Heart right ventricle (tissue), 16 donors: ENCODE measurements around the gene GPI. TPM values are rescaled to one million over a fixed set of nuclear protein-coding genes. Genes with fewer than 3 reads are reported as not detected.
A peak's percentile ranks its signal among the peaks of the same experiment; 100 is the strongest.

Experiments used
- ATAC-seq, 8 donors: fragments of 200-7000 bp; cut with Tn5 transposase; one replicate each; pipeline ENCODE4 v1.9.1; 2020; ENCODE audit warnings: mild to moderate bottlenecking in 8 of 8, moderate library complexity in 8 of 8, moderate number of reproducible peaks in 1 of 8
- DNase-seq, 2 donors: peaks; one replicate each; pipeline ENCODE4 v3.0.0-alpha.2; 2020
- H3K27ac ChIP-seq, 10 donors: fragments of 200-600 bp; sonication (generic) in 2 of 10; one replicate each; pipeline versions ENCODE4 v1.5.0 to v1.8.0; 2020 to 2022; ENCODE audit warnings: mild to moderate bottlenecking in 3 of 10
- H3K27me3 ChIP-seq, 7 donors: fragments of 200-600 bp; one replicate each; pipeline ENCODE4 v1.8.0; 2021 to 2022; ENCODE audit warnings: mild to moderate bottlenecking in 2 of 7
- H3K36me3 ChIP-seq, 9 donors: fragments of 200-600 bp; sonication (generic) in 1 of 9; one replicate each; pipeline versions ENCODE4 v1.5.0 to v1.8.0; 2020 to 2022; ENCODE audit warnings: mild to moderate bottlenecking in 2 of 9
- H3K4me1 ChIP-seq, 9 donors: fragments of 200-600 bp; sonication (generic) in 1 of 9; one replicate each; pipeline versions ENCODE4 v1.5.0 to v1.8.0; 2020 to 2022; ENCODE audit warnings: mild to moderate bottlenecking in 4 of 9
- H3K4me3 ChIP-seq, 10 donors: fragments of 200-600 bp; sonication (generic) in 2 of 10; one replicate each; pipeline versions ENCODE4 v1.5.0 to v1.8.0; 2020 to 2022; ENCODE audit warnings: mild to moderate bottlenecking in 7 of 10, moderate library complexity in 2 of 10
- H3K9me3 ChIP-seq, 11 donors: fragments of 200-600 bp in 10 of 11; sonication (generic) in 2 of 11; one replicate each; pipeline versions ENCODE4 v1.5.0 to v1.8.0; 2013 to 2022; ENCODE audit warnings: mild to moderate bottlenecking in 2 of 11, control low read depth in 1 of 11, moderate library complexity in 1 of 11
- WGBS, 2 donors: extraction: QIAGEN DNeasy Blood & Tissue Kit; methylation state at CpG; one replicate each; pipeline ENCODE4 v1.1.7; 2013; ENCODE audit warnings: inconsistent platforms in 1 of 2; 5-methylcytosine and 5-hydroxymethylcytosine counted together
- intact Hi-C, 10 donors: fragments of 100-400 bp; cut with DNase I; formaldehyde crosslinking; loops; one replicate each; pipeline versions ENCODE4 v1.11.1 to v1.14.2; 2022
- polyA plus RNA-seq, 2 donors: library from polyadenylated mRNA; stranded (reverse); fragments of 200-250 nt; gene quantifications; one replicate each; pipeline ENCODE4 v1.2.3, GENCODE V29; 2013
- total RNA-seq, 10 donors: library from RNA; stranded (reverse); fragmentation: NEBNext Ultra II Directional in 3 of 10; extraction: Animal tissue kit (Norgen Biotek cat#: 25700) in 3 of 10; gene quantifications; one replicate each; pipeline versions ENCODE4 v1.2.1 to v1.2.4, GENCODE V29; 2021 to 2023
- TF ChIP-seq, protein P1 (sequence below), 9 donors: fragments of 200-600 bp; sonication (generic) in 2 of 9; IDR thresholded peaks; one replicate each; pipeline versions ENCODE4 v1.5.0 to v1.8.0; 2021 to 2022; ENCODE audit warnings: antibody characterized with exemption in 9 of 9, mild to moderate bottlenecking in 5 of 9, moderate library complexity in 1 of 9
- donor health status: Arrhythmogenic right ventricular cardiomyopathy.
- donor health status: ischemic (EF 13 %, LVEDD 7.1; RV severe dilation, severe dysfunction).
- donor health status: healthy with polysubstance abuse.
- donor health status: DM: no; HTN: yes; CAD: no.
- donor health status: DM: no; HTN: no; CAD: no.
- donor health status: ischemic (EF 25% LVEDD 6.9; RV normal size, moderate dysfunction).
- donor health status: ischemic (EF 25% LVEDD 5.7; RV mildly dilated, moderate dysfunction).
- donor health status: healthy.
- donor health status: DM: yes; HTN: yes; CAD: no.
- donor health status: Ischemic cardiomyopathy.
- donor health status: ischemic (EF 35%, LVEDD 5.7; RV mildly dilated, moderate dysfunction).
- donor health status: nonischemic (EF 11% LVEDD 7.7; RV severe dilation, severe dysfunction).
- donor health status: DM: yes; HTN: yes; CAD: no.
- donor health status: PGD.
- donor health status: ischemic (EF 29% LVEDD 5.4; RV normal size, mild dysfunction).
- donor health status: nonischemic (EF 23%, LVEDD 6.1; RV moderate dilation, normal function).

GPI gene
- total and polyA plus RNA-seq, 12 donors: 178 to 711 (median 558) TPM

DNA sequence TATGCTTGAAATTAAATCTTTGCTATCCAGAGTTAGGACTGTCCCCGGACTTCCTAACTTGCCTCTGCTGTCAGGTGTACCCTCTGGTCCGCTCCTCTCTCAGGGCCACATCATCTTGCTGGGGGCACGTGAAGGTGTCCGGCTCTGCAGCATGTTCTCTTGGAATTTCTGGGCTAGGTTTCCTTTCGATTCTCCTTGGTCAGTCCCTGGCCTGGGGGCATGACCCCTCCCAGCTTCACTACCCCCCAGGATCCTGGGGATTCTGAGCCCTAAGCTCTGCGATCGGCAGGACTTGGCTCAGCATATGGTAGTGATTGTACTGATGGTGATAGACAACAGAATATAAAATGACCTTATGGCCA, 5.1 kb upstream of the GPI start:
- H3K36me3 ChIP-seq: peaks cover 0 to 12% (median 6%) of the 10 kb centered on the region in 9 donors
- peak overlapping the region in 9 of 10 donors; percentile 32 to 64 (median 54) for H3K4me3 ChIP-seq
- H3K27ac ChIP-seq: peak overlapping the region; percentile 67 to 87 (median 80)
- H3K27me3 ChIP-seq: no peaks in the 10 kb centered on the region
- peak in 4 of 8 donors; percentile 0 to 2 (median 0) for ATAC-seq
- intact Hi-C loops: loop anchor here in 2 of 10 donors (2.0 to 10.0 kb wide), 2 partner anchors 69 to 965 kb away; partner anchors contain the start of gene UBA2 (in 1 of the 2)
- TF ChIP-seq, protein P1, sequence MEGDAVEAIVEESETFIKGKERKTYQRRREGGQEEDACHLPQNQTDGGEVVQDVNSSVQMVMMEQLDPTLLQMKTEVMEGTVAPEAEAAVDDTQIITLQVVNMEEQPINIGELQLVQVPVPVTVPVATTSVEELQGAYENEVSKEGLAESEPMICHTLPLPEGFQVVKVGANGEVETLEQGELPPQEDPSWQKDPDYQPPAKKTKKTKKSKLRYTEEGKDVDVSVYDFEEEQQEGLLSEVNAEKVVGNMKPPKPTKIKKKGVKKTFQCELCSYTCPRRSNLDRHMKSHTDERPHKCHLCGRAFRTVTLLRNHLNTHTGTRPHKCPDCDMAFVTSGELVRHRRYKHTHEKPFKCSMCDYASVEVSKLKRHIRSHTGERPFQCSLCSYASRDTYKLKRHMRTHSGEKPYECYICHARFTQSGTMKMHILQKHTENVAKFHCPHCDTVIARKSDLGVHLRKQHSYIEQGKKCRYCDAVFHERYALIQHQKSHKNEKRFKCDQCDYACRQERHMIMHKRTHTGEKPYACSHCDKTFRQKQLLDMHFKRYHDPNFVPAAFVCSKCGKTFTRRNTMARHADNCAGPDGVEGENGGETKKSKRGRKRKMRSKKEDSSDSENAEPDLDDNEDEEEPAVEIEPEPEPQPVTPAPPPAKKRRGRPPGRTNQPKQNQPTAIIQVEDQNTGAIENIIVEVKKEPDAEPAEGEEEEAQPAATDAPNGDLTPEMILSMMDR (IDR thresholded peaks at IDR 0.05): no peak
- no peak for DNase-seq
- 71 to 80% methylated on average over 7 of the region's 7 CpGs for WGBS, 2 donors
- peaks cover 4 to 25% (median 13%) of the 10 kb centered on the region in 9 donors for H3K4me1 ChIP-seq
- no peaks in the 10 kb centered on the region for H3K9me3 ChIP-seq

DNA sequence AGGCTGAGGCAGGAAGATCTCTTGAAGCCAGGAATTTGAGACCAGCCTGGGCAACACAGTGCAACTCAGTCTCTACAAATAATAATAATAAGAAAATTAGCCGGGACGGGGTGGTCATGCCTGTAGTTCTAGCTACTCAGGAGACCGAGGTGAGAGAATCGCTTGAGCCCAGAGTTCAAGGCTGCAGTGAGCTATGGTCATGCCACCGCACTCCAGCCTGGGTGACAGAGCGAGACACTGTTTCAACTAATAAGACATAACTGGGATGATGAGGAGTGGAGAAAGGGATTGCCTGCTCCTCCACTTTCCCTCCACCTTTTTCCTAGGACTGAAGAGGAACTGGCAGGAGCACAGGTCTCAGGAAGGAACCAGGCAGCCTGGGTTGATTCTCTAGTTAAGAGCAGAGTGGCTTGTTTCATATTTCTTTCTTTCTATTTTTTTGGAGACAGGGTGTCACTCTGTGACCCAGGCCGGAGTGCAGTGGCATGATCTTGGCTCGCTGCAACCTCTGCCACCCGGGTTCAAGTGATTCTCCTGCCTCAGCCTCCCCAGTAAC, 4.6 kb upstream of the GPI start:
- Histone ChIP-seq H3K4me1 (peaks cover 4 to 25% (median 13%) of the 10 kb centered on the region in 9 donors), H3K9me3 (no peaks in the 10 kb centered on the region), H3K27ac (peak overlapping the region in 6 of 10 donors; percentile 78 to 87 (median 82)), H3K27me3 (no peaks in the 10 kb centered on the region), H3K4me3 (no peak overlapping the region), H3K36me3 (peaks cover 0 to 7% (median 1%) of the 10 kb centered on the region in 9 donors)
- DNase-seq: no peak
- 94 to 99% methylated on average over 9 of the region's 9 CpGs for WGBS, 2 donors
- intact Hi-C loops: no loop called here
- ATAC-seq: no peak
- TF ChIP-seq, protein P1 (IDR thresholded peaks at IDR 0.05): no peak

DNA sequence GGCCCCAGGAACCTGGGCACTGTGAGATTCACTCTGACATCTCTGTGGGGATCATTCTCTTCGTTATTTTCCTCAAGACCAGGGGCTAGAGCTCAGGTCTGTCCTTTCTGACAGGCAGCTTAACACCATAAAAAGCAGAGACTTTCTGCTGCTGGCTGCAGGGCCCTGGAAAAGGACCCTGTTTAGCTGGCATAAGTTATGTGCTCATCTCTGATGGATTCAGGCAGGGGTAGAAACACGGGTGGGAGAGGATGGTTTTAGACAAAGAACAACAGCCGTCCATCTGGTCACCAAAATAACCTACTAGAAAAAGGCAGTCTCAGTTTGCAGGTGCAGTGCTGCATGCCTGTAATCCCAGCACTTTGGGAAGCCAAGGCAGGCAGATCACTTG, 2.3 kb upstream of the GPI start:
- H3K27me3 ChIP-seq: no peaks in the 10 kb centered on the region
- TF ChIP-seq, protein P1 (IDR thresholded peaks at IDR 0.05): no peak
- DNase-seq: no peak
- WGBS, 2 donors: 72 to 77% methylated on average over 3 of the region's 3 CpGs
- H3K9me3 ChIP-seq: no peaks in the 10 kb centered on the region
- H3K4me1 ChIP-seq: peaks cover 14 to 46% (median 33%) of the 10 kb centered on the region in 9 donors
- ATAC-seq: no peak
- H3K36me3 ChIP-seq: peaks cover 0 to 17% (median 11%) of the 10 kb centered on the region in 9 donors
- no peak overlapping the region for H3K27ac ChIP-seq
- no peak overlapping the region for H3K4me3 ChIP-seq
- intact Hi-C loops: no loop called here

DNA sequence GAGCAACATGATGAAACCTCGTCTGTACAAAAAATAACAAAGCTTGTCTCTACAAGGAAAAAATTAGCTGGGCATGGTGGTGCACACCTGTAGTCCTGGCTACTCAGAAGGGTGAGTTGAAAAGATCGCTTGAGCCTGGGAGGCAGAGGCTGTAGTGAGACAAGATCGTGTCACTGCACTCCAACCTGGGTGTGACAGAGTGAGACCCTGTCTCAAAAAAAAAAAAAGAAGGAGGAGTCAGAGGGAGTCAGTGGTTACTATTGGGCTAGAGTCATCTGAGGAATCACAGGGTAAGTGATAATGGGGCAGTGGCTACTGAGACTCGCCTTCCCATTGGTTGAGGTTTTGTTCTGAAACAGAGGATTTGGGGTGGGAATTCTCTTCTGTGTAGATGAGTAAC, 1.9 kb upstream of the GPI start:
- 82 to 83% methylated on average over 4 of the region's 4 CpGs for WGBS, 2 donors
- Histone ChIP-seq H3K4me1 (peaks cover 17 to 50% (median 38%) of the 10 kb centered on the region in 9 donors), H3K36me3 (peaks cover 0 to 21% (median 14%) of the 10 kb centered on the region in 9 donors), H3K27ac (no peak overlapping the region), H3K27me3 (no peaks in the 10 kb centered on the region), H3K9me3 (no peaks in the 10 kb centered on the region), H3K4me3 (no peak overlapping the region)
- ATAC-seq: no peak
- no peak for DNase-seq
- intact Hi-C loops: no loop called here
- TF ChIP-seq, protein P1 (IDR thresholded peaks at IDR 0.05): no peak
